Measurements from ENCODE around the gene AKAP10. TPM values are rescaled to one million over a fixed set of nuclear protein-coding genes. Genes with fewer than 3 reads are reported as not detected.
"Not testable (repeated sequence)": the region's sequence is repeated elsewhere in the genome, so short reads cannot be mapped to it uniquely, and the experiment has no call there.

The AKAP10 gene
- total RNA-seq, 2 experiments from 2014 or later: 40.8 to 40.9 TPM

DNA sequence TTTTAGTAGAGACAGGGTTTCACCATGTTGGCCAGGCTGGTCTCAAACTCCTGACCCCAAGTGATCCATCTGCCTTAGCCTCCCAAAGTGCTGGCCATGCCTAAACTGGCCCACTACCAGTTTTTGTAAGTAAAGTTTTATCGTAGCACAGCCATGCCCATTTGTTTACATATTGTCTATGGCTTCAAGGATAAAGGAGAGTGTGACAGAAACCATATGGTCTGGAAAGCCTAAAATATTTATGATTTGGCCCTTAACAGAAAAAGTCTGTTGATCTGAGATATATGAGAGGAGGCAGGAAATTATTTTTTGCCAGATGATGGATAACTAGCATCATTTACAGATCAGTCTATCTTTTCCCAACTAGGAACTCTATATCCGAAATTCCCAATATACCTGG lies 4.5 kb downstream of the AKAP10 start:
- DNase-seq (no peak), ATAC-seq (no peak)
- no peaks in the 10 kb centered on the region for H3K27me3 Mint-ChIP-seq (ENCODE audit: low read depth)
- ChIA-PET CTCF (no interaction called here), POLR2A (interaction anchor here (0.6 kb wide), 1 partner anchor 88 kb away, joined by 3 read pairs; no protein-coding TSS in a partner anchor)
- peaks cover 59% of the 10 kb centered on the region for H3K36me3 Mint-ChIP-seq (ENCODE audit: low read depth)
- H3K9me3 Mint-ChIP-seq (ENCODE audit: insufficient read depth): no peaks in the 10 kb centered on the region
- H3K27ac Mint-ChIP-seq: no peak overlapping the region
- H3K4me3 Mint-ChIP-seq: no peak overlapping the region
- H3K4me1 Mint-ChIP-seq (ENCODE audit: low read depth): peaks cover 43% of the 10 kb centered on the region

DNA sequence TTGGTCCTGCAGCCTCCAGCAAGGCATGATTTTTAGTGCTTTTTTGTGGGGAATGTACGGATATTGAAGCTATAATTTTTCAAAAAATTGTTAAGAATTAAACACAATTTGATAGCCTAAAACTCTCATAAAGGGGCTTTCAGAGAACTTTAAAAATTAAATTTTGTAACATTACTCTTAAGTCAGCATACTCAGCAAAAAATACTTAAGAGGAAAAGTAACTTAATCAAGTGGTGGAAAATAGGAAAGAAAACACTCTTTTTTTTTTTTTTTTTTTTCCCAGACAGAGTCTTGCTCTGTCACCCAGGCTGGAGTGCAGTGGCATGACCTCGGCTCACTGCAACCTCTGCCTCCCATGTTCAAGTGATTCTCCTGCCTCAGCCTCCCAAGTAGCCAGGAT lies 14.7 kb downstream of the AKAP10 start:
- H3K4me3 Mint-ChIP-seq; H3K27ac Mint-ChIP-seq; ATAC-seq; DNase-seq; H3K27me3 Mint-ChIP-seq (ENCODE audit: low read depth); H3K9me3 Mint-ChIP-seq (ENCODE audit: insufficient read depth); POLR2A ChIA-PET: not testable (repeated sequence)
- Mint-ChIP-seq H3K4me1 (ENCODE audit: low read depth) (peaks cover 26% of the 10 kb centered on the region), H3K36me3 (ENCODE audit: low read depth) (peaks cover 48% of the 10 kb centered on the region)
- CTCF ChIA-PET: interaction anchor here (1.0 kb wide), 1 partner anchor 15 kb away, joined by 3 read pairs; the partner anchor contains the start of gene AKAP10

DNA sequence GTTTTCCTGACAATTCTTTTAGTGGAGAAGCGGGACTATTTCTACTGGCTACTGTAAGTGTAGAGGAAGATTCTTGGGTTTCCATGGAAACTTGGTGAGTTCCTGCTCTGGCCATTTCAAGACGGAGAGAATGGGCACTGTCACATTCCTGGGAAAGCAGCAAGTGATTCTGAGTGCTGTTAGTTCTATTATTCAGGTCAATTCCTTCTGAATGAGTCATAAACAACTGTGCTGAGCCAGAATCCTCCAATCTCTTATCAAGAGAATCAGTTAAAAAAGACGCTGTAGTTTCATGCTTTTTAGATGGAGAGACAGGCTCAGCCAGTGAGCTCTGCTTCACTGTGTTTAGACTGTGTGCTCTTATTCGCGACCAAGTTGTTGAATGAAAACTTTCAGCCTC lies 19.6 kb downstream of the AKAP10 start:
- no peak for DNase-seq
- ChIA-PET CTCF (no interaction called here), POLR2A (no interaction called here)
- Mint-ChIP-seq H3K36me3 (ENCODE audit: low read depth) (peaks cover 62% of the 10 kb centered on the region), H3K27me3 (ENCODE audit: low read depth) (no peaks in the 10 kb centered on the region), H3K27ac (no peak overlapping the region), H3K4me3 (no peak overlapping the region), H3K9me3 (ENCODE audit: insufficient read depth) (no peaks in the 10 kb centered on the region), H3K4me1 (ENCODE audit: low read depth) (peaks cover 29% of the 10 kb centered on the region)
- no peak for ATAC-seq

DNA sequence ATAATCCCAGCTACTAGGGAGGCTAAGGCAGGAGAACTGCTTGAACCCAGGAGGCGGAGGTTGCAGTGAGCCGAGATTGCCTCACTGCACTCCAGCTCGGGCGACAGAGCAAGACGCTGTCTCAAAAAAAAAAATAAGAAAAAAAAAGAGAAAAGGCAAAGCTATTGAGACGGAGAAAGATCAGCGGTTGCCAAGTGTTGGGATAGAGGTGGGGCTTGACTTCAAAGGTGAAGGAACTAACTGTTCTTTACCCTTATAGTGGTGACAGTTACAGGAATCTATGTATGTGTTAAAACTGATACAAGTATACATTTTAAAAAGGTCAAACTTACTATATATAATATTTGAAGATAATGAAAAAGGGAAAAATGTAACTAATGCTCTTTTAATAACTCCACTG lies 22.5 kb downstream of the AKAP10 start:
- ATAC-seq: no peak
- Mint-ChIP-seq H3K4me3 (no peak overlapping the region), H3K27ac (no peak overlapping the region), H3K4me1 (ENCODE audit: low read depth) (peaks cover 35% of the 10 kb centered on the region), H3K27me3 (ENCODE audit: low read depth) (no peaks in the 10 kb centered on the region), H3K36me3 (ENCODE audit: low read depth) (peaks cover 51% of the 10 kb centered on the region), H3K9me3 (ENCODE audit: insufficient read depth) (no peaks in the 10 kb centered on the region)
- POLR2A ChIA-PET: no interaction called here
- DNase-seq: no peak
- CTCF ChIA-PET: no interaction called here

GRCh38 chr17:19951411-19951810 lies 26.2 kb downstream of the AKAP10 start:
- H3K4me3 Mint-ChIP-seq; DNase-seq; POLR2A ChIA-PET; H3K9me3 Mint-ChIP-seq (ENCODE audit: insufficient read depth); H3K27me3 Mint-ChIP-seq (ENCODE audit: low read depth); ATAC-seq; CTCF ChIA-PET; H3K27ac Mint-ChIP-seq: not testable (repeated sequence)
- H3K4me1 Mint-ChIP-seq (ENCODE audit: low read depth): peaks cover 43% of the 10 kb centered on the region
- peaks cover 55% of the 10 kb centered on the region for H3K36me3 Mint-ChIP-seq (ENCODE audit: low read depth)

DNA sequence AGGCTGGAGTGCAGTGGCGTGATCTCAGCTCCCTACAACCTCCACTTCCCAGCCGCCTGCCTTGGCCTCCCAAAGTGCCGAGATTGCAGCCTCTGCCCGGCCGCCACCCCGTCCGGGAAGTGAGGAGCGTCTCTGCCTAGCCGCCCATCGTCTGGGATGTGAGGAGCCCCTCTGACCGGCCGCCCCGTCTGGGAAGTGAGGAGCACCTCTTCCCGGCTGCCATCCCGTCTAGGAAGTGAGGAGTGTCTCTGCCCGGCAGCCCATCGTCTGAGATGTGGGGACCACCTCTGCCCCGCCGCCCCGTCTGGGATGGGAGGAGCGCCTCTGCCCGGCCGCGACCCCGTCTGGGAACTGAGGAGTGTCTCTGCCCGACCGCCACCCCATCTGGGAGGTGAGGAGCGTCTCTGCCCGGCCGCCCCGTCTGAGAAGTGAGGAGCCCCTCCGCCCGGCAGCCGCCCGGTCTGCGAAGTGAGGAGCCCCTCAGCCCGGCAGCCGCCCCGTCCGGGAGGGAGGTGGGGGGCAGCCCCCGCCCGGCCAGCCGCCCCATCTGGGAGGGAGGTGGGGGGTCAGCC lies 26.9 kb downstream of the AKAP10 start:
- peaks cover 50% of the 10 kb centered on the region for H3K36me3 Mint-ChIP-seq (ENCODE audit: low read depth)
- H3K9me3 Mint-ChIP-seq (ENCODE audit: insufficient read depth); H3K27ac Mint-ChIP-seq; DNase-seq; H3K4me3 Mint-ChIP-seq; CTCF ChIA-PET; ATAC-seq; H3K27me3 Mint-ChIP-seq (ENCODE audit: low read depth); POLR2A ChIA-PET: not testable (repeated sequence)
- peaks cover 41% of the 10 kb centered on the region for H3K4me1 Mint-ChIP-seq (ENCODE audit: low read depth)

DNA sequence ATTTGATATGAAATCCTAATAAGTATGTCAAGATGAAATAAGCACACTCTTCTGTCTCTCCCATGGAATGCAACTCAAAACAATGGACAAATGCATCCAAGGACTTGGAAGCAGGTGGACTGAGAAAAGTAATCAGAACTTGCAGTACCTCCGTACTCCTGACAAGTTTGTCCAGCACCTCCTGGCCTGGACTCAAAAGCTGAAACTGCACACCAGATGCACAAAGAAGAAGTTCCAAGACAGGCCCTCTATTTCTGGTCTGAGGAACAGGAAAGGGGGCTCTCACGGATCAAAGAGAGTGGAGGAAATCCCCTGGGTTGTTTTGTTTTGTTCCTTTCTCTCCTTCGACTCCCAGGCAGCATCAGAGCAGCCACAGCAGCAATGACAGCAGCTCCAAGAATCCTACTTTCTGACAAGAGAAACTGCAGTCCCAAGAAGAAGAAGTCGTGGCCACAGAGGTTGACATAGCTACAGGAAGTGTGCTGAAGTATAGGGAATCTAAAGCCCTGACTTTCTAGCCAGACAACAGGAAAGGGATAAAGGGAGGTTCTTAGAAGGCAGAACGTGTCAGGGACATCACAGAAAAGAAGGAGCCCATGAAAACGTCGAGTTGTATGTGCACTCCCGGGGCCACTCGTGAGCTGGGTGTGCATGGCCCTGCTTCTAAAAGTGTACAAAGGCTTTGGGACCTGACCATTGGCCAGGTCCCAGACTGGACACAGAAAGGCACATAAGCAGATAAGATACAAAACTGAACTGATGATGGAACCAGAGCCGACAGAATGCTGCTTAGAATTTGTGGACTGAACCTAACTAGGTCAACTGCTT lies 29.3 kb downstream of the AKAP10 start:
- POLR2A ChIA-PET: no interaction called here
- ATAC-seq (no peak), DNase-seq (no peak)
- Mint-ChIP-seq H3K9me3 (ENCODE audit: insufficient read depth) (no peaks in the 10 kb centered on the region), H3K4me3 (no peak overlapping the region), H3K36me3 (ENCODE audit: low read depth) (peaks cover 49% of the 10 kb centered on the region), H3K27ac (peak overlapping the region; percentile 40), H3K27me3 (ENCODE audit: low read depth) (no peaks in the 10 kb centered on the region), H3K4me1 (ENCODE audit: low read depth) (peaks cover 30% of the 10 kb centered on the region)
- CTCF ChIA-PET: interaction anchor here (1.9 kb wide), 1 partner anchor 45 kb away, joined by 8 read pairs; no protein-coding TSS in a partner anchor

DNA sequence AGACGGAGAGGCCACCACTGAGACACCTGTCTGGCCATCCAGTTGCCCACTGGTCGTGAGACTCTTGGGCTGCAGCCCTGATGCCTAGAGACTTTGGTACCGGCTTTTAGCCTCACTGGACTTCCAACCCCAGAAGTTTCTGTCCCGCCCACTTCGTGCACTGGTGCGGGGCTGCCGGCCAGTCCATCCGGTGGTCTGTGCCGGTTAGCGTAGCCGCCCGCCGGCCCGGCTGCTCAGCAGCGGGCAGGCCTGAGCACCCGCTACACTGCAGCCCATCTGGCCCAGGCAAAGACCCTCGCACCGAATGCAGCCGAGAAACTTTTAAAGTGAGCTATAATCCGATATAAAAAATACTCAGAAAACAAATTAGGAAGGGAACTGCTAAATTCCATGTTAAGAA lies 30.7 kb downstream of the AKAP10 start:
- peaks cover 25% of the 10 kb centered on the region for H3K4me1 Mint-ChIP-seq (ENCODE audit: low read depth)
- H3K4me3 Mint-ChIP-seq: no peak overlapping the region
- no peak overlapping the region for H3K27ac Mint-ChIP-seq
- no peak for DNase-seq
- peaks cover 52% of the 10 kb centered on the region for H3K36me3 Mint-ChIP-seq (ENCODE audit: low read depth)
- no peaks in the 10 kb centered on the region for H3K27me3 Mint-ChIP-seq (ENCODE audit: low read depth)
- H3K9me3 Mint-ChIP-seq (ENCODE audit: insufficient read depth): no peaks in the 10 kb centered on the region
- ATAC-seq: no peak
- ChIA-PET POLR2A (interaction anchor here (0.7 kb wide), 1 partner anchor 19 kb away, joined by 3 read pairs; no protein-coding TSS in a partner anchor), CTCF (no interaction called here)

DNA sequence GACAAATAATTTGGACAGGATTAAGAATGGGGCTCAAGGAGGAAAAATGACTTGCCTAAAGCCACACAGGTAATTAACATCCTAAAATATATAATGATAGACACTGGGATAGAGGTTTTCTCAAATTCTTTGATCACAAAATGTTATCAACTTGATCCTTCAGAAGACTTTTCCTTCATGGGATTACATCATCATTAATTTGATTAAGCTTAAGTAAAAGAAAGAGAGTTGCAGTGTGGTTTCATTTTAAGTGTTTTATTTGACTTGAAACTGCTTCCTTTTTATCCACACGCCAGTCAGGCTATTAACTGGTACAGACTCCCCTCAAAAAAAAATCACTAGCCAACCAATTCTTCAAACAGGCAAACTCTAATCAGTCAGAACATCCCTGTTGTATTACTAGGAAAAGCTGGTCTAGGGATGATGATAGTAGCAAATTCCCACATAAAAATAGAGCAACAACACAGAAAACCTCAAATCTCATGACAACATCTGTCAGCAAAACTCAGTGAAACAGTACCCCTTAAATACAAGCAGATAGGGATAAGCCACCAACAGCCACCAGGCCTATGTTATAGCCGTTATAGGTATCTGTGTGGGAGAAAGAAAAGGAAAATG lies 32.5 kb downstream of the AKAP10 start:
- Mint-ChIP-seq H3K27ac (peak overlapping the region; percentile 30), H3K27me3 (ENCODE audit: low read depth) (no peaks in the 10 kb centered on the region), H3K9me3 (ENCODE audit: insufficient read depth) (no peaks in the 10 kb centered on the region), H3K4me1 (ENCODE audit: low read depth) (peaks cover 25% of the 10 kb centered on the region), H3K4me3 (no peak overlapping the region), H3K36me3 (ENCODE audit: low read depth) (peaks cover 61% of the 10 kb centered on the region)
- DNase-seq (no peak), ATAC-seq (no peak)
- ChIA-PET POLR2A (no interaction called here), CTCF (no interaction called here)

DNA sequence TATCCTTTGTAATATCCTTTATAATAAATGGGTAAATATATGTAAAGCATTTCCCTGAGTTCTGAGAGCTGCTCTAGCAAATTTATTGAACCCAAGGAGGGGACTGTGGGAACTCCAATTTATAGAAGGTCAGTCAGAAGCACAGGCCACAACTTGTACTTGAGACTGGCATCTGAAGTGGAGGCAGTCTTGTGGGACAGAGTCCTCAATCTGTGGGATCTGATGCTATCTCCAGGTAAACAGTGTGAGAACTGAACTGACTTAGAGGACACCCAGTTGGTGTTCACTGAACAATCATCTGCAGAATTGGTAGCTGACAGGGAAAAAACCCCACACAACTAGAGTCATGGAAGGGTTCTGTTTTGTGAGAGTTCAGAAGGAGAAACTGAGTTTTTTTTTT lies 34.0 kb downstream of the AKAP10 start:
- ChIA-PET CTCF (no interaction called here), POLR2A (no interaction called here)
- Mint-ChIP-seq H3K9me3 (ENCODE audit: insufficient read depth) (no peaks in the 10 kb centered on the region), H3K36me3 (ENCODE audit: low read depth) (peaks cover 69% of the 10 kb centered on the region), H3K4me1 (ENCODE audit: low read depth) (peaks cover 19% of the 10 kb centered on the region), H3K27me3 (ENCODE audit: low read depth) (no peaks in the 10 kb centered on the region), H3K27ac (no peak overlapping the region), H3K4me3 (no peak overlapping the region)
- ATAC-seq (no peak), DNase-seq (no peak)

DNA sequence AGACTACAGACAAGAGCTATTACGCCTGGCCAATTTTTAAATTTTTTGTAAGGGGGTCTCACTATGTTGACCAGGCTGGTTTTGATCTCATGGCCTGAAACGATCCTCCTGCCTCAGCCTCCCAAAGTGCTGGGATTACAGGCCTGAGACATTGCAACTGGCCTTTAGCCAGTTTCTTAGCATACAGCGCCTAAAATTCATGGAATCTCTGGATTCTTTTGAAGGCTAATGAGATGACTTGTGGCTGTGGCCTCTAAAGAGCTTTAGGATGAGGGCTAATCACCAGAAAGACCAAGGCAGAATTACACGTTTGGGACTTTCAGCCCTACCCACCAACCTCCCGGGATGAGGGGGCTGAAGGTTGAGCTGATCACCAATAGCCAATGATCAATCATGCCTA lies 34.6 kb downstream of the AKAP10 start:
- H3K36me3 Mint-ChIP-seq (ENCODE audit: low read depth): peaks cover 63% of the 10 kb centered on the region

More for the DNA sequence above, 34.6 kb downstream of the AKAP10 start:
- no peaks in the 10 kb centered on the region for H3K27me3 Mint-ChIP-seq (ENCODE audit: low read depth)
- no peaks in the 10 kb centered on the region for H3K9me3 Mint-ChIP-seq (ENCODE audit: insufficient read depth)
- ATAC-seq (no peak), DNase-seq (no peak)
- peaks cover 13% of the 10 kb centered on the region for H3K4me1 Mint-ChIP-seq (ENCODE audit: low read depth)
- ChIA-PET POLR2A (no interaction called here), CTCF (no interaction called here)
- no peak overlapping the region for H3K27ac Mint-ChIP-seq
- H3K4me3 Mint-ChIP-seq: no peak overlapping the region

All from activated CD8-positive, alpha-beta T cell treated with anti-CD3 and anti-CD28 coated beads, Interleukin-2, amount 10 ng/mL, durations not matched to agents 7 days and 5 days (primary cell).